ENCODE measurements around the gene PI4KA.

- no peak for TF ChIP-seq CTCF (IDR thresholded peaks at IDR 0.05)
- TF ChIP-seq EP300 (IDR thresholded peaks at IDR 0.05): no peak
- no peak for TF ChIP-seq POLR2A (IDR thresholded peaks at IDR 0.05)
Measured at GRCh38 chr22:20884454-20884853, 25.8 kb upstream of the PI4KA start.

Measured in tibial nerve (tissue), 4 donors.